Activated T-helper 1 cell treated with anti-CD3 and anti-CD28 coated beads, Interleukin-2, amount 50 U/mL, for 16 hours (primary cell): Measurements from ENCODE around the gene PTEN.

Experiments
- DNase-seq, 2 donors: peaks; one replicate each; pipeline ENCODE4 v3.0.0-alpha.2; 2020; ENCODE audit warnings: low read depth in 1 of 2, low spot score in 1 of 2

PTEN gene

DNA sequence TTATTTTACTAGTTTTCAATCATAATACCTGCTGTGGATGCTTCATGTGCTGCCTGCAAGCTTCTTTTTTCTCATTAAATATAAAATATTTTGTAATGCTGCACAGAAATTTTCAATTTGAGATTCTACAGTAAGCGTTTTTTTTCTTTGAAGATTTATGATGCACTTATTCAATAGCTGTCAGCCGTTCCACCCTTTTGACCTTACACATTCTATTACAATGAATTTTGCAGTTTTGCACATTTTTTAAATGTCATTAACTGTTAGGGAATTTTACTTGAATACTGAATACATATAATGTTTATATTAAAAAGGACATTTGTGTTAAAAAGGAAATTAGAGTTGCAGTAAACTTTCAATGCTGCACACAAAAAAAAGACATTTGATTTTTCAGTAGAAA is 103.0 kb downstream of the PTEN start:
- no peak for DNase-seq

DNA sequence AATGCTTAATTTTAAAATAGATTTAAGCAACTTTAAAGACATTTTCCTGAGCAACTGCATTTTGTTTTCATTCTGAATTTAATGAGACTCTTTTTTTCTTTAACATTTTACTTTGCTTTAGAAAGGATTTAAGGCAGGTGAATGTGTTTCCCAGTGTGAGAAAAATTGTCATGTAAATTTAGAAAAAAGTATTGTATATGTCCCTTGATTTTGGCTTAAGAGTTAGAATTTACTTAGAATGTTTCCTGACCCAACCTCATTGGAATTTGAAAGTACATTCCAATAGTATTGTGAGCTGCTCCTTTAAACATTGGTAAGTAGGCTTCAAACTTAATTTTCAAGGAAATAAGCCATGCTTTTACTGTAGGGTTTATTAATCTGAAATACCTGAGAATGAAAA is 110.2 kb downstream of the PTEN start:
- DNase-seq, result no peak

DNA sequence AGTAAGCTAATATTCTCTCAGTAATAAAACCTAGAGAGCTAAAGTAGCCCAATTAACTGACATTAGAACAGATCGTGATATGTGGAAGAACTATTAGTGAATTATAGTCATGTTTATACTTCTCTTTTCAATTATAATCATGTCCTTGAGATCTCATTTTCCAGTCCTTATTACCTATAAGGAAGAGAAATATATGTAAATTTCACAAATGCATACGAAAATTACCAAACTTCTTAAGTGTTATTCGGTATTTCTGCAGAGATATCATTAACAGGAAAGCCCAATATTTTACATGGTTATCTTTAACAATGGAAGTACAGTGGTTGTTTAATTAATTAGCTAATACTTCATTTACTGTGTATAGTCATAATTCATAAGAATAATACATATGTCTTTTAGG is 110.7 kb downstream of the PTEN start:
- DNase-seq, result no peak

DNA sequence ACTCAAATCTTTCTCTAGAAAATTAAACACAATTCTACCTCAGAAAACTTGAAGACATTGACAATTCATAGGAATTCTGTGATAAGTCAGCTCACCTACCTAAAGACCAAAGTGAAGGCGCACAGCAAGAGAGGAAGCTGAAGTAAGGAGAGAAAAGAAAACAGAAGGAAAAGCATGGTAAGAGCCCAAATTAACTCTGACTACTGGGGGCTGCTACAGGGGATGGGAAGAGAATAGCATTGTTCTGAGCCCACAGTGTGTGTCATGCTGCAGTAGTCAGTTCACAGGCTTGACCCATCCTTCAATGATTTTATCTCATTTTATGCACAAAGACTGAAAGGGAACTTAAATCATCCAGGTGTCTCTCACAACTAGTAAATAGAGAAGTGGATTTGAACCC is 111.3 kb downstream of the PTEN start:
- no peak for DNase-seq

DNA sequence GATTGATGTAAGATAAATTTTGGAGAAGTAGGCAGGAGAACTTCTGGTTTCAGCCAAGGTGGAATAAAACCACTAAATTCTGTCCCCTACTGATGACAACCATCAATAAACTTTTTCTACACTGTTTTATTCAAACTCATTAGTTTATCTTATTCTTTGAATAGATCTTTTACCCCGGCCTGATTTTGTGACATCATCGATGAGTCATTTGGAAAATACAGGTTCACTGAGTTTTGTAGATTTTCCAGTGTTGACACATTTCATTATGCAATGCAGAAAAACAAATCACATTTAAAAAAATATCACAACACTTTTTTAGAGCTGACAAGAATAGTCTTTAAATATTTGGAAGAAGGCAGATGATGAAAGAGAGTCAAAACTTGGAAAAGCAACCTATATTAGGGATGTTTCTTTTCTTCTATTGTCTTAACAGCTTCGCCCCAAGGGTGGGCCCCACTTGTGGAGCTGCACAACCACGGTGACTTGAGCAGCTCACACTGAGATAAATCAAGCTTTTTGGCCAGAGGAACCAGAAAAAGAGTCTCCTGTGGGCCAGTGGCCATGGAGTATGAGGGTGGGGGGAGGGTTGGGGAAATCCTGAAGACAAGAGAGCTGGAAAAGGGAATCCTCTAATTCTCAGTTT is 112.8 kb downstream of the PTEN start:
- no peak for DNase-seq

DNA sequence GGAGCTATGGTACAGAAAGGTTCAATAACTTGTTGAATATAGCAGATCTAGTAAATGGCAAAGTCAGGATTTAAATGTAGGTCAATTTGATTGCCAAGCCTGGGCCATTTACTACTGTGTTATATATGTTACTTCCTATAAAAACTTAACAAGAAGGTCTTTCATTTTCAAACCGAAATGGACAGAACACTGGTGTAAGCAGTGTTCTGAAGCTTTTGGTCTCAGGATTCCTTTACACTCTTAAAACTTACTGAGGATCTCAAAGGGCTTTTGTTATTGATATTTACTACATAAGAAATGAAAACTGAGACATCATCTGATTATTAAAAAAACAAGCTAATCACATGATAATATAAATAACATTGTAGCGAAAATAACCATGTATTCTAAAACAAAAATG is 114.7 kb downstream of the PTEN start:
- DNase-seq, result no peak

DNA sequence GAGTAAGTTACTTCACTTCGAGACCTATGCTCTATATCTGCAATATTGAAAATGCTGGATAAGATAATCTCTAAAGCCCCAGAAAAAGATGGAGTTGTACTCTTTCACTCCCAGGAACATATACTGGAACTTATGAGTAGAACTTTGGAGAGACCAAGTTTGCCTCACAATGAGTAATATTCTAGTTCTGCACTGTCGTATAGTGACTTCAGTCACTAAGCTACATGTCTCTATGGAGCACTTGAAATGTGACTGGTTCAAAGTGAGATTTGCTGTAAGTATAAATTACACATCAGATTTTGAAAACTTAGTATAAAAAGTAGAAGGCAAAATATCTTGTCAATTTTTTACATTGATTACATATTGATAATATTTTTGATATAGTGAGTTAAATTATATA is 116.4 kb downstream of the PTEN start:
- DNase-seq, result no peak

DNA sequence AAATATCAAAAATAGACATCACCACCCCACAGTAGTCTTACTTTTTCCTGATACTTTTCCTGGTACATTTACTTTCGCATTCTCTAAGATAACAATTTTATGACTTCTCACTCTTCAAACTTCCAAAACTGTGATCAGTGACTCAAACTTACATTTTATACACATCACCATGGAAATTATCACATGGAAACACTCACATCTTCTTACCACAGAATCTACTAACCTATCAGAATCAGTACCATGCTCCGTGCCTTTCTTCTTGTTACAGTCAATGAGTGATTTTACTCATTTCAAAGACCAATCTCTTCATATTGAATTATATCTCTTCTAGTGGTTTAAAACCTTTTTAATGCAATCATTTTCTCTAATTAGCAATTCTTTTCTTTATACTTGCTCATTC is 120.3 kb downstream of the PTEN start:
- no peak for DNase-seq

DNA sequence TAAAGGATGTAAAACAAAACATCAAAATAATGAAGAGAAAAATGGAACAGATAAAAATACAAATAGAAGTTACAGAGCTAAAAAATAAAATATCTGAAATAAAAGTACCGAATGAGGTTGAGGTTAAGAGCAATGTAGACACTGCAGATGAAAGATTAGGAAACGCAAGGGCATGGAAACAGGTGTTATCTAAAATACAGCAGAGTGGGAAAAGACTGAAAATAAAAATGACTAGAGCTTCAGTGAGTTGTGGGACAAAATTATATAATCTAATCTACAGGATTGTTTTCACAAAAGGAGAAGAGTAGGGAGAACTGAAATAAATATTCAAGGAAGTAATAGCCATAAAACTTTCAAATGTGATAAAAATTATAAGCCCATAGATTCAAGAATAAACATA is 123.8 kb downstream of the PTEN start:
- no peak for DNase-seq

DNA sequence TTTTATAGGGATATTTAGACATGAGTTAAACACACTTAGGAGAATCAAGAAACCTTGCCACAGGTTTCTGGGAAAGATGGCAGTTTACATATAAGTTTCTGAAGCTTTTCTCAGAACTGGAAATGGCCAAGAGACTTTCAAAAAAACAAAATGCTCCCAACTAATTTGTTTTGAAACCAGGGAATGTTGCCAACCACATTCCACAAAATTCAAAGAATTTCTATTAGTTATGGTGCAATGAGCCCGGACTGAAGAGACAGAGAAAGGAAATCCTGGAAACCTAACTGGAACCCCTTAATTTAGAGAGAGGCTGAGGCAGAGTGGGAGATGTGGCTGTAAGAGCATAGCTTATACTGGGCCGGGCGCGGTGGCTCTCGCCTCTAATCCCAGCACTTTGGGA is 128.5 kb downstream of the PTEN start:
- no peak for DNase-seq

DNA sequence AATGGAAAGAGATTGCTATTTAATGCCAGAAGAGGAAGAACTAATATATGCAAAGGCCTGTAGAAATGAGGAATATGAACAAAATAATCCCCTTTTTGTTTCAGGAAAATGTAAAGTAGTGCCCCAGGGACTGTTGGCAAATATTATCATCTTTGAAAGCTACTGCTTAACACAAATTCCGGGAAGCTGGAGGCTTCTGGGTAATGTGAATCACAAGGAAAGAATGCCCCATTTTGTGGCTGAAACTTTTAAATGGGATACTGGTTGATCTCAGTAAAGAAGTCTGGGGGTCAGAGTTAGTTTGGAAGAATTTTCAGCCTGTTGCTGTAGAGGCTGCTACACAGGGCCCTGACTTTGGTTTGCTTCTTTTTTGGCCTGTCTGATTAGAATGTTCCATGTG is 141.0 kb downstream of the PTEN start:
- no peak for DNase-seq

DNA sequence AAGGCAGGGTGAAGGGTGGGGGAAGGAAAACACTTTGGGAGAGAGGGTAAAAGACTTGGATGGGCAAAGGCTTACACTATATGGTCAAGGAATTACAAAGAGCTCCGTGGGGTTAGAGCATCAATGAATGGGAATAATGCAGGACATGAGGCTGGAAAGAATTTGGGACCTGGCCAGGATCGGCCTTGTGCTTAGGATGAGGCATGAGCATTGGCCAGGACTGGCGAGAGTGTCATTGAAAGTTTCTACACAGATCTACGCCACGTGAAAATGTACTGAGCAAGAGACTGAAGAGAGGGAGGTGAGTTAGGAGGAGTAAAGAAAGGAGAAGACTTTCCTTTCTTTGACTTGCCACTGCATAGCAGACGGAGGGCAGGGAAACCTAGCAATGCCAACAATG is 142.8 kb downstream of the PTEN start:
- DNase-seq, result no peak

DNA sequence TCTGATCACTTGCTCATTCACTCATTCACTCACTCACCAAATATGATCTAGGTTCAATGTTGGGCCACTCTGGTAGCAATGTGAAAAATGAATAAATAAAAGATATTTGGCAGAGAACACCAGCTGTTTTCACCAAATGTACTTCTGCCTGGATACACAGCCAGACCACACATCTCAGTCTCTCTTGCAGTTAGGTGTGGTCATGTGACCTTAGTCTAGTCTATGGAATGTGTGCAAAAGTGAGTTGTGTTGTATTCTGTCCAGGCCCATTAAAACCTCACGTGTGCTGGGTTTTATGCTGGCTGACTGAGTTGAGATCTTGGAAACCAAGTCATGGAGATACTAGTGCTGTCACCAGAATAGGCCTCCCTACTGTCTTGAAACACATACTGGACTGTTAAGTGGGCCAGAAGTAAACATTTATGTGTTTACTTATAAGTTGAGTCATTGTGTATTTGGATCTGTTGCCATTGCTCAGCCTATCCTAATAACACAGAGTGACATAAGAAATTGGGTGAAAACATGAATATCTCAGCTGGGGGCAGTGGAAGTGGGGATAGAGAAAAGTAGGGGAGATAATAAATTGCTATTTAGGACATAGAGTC is 145.5 kb downstream of the PTEN start:
- no peak for DNase-seq

DNA sequence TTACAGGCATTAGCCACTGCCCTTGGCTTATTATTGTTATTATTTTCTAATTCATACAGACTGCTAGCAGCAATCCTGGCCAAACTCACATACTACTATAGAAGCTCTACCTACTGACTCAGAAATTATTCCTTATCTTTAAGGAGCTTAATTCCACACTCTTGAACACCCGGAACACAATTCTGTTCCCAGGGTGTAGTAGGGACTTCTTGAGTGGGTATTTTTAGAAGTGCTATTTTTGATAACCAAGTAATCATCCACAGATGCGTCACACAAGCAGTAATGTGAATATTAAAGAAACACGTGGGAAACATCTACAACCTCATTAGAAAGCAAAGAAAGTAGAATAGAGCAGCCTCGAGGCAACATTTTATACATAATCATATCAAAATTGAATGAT is 149.2 kb downstream of the PTEN start:
- no peak for DNase-seq

DNA sequence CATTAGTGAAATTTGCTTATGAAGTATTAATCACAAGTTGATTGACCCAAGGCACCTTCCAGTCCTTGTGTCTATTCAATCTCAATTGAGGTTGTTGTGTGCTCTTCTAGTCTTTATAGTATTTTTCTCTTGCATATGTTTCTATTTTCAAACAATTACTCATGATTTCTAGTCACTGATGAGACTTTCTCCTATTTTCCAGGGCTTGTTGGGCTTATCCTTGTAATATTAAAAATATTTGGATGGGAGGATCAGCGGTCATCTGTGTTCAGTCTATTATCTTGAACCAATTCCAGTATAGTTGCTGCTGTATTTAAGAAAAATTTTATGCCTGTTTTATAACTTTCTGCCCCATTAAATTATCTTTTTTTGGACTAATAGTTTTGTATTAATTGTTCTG is 154.4 kb downstream of the PTEN start:
- no peak for DNase-seq

DNA sequence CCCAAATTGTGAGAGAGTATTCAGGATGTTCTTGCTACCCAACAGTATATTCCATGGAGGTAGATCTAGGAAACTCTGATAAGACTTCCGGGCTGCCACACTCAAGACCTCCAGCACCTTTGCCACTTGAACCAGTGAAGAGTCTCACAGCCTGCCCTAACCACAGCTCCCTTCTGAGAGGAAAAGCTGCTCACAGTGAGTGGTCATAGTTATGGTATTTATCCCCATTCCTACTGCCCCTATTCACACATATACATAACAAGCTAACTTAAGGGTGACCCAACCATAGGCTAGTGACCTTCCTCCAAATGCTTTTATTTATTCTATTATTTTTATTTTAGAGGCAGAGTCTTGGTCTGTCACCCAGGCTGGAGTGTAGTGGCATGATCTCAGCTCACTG is 156.3 kb downstream of the PTEN start:
- DNase-seq, result no peak
